GM12865 (cell line): ENCODE data around the gene ZFAND3.

ENCODE experiments used
- DNase-seq: peaks from one replicate; pipeline ENCODE4 v3.0.0; 2010; ENCODE audit warnings: low read depth
- H3K4me3 ChIP-seq: 2 replicates; pipeline ENCODE4 v1.5.1; 2011; ENCODE audit warnings: mild to moderate bottlenecking, low read depth, low read length, control low read depth
- CTCF ChIP-seq: IDR thresholded peaks from 2 replicates; pipeline ENCODE4 v1.5.1; 2011; ENCODE audit warnings: low read length, control low read depth, low read depth, inconsistent platforms; ENCODE audit not compliant: insufficient read depth; ENCODE audit errors: missing control alignments

ZFAND3 gene

GRCh38 chr6:38174806-38175495, 355.4 kb downstream of the ZFAND3 start:
- no peak overlapping the region for H3K4me3 ChIP-seq
- TF ChIP-seq CTCF, result no peak
- DNase-seq, result no peak

GRCh38 chr6:38175786-38176185, 356.3 kb downstream of the ZFAND3 start:
- TF ChIP-seq CTCF, result no peak
- H3K4me3 ChIP-seq, result no peak overlapping the region
- DNase-seq, result no peak

- DNase-seq, result no peak
- TF ChIP-seq CTCF, result no peak
- H3K4me3 ChIP-seq, result no peak overlapping the region
These were observed 357.5 kb downstream of the ZFAND3 start for GRCh38 chr6:38176797-38177751.

DNA sequence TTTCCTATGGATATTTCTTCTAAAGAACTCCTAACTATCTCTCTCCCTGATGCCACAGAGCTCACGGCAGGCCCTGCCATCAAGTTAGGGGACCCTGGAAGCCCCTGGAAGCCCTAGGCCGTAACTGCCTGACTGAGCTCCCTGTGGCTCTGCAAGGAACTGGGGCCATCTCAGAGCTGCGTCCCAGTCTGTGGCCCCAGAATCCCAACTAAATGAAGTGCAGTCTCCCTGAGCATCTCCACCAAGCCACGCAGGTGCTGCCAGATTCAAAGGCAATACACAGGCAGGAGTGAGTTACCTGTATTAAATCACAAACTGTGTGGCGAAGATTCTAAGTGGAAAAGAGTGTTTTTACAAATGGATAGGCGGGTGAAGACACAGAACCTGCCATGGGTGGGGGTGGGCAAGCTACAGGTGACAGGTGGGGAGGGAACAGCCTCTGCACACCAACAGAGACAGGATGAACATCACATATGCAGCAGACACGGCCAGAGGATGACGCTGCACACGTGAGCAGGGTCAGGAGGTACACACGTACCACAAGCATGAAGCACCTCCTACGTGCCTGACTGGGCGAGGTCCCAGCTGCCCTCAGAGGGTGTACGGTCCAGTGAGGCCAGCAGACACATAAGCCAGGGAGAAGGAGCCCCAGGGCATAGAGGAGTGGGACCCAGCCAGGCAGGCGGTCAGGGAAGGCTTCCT, 358.5 kb downstream of the ZFAND3 start:
- no peak for DNase-seq
- TF ChIP-seq CTCF, result no peak
- no peak overlapping the region for H3K4me3 ChIP-seq

GRCh38 chr6:38178584-38178886, 359.0 kb downstream of the ZFAND3 start:
- DNase-seq, result no peak
- H3K4me3 ChIP-seq, result no peak overlapping the region
- no peak for TF ChIP-seq CTCF

- DNase-seq, result no peak
- no peak for TF ChIP-seq CTCF
- no peak overlapping the region for H3K4me3 ChIP-seq
These were observed 359.8 kb downstream of the ZFAND3 start for GRCh38 chr6:38179300-38179699.
